ENCODE data around the gene CLK2. TPM values are rescaled to one million over a fixed set of nuclear protein-coding genes. Genes with fewer than 3 reads are reported as not detected.
A peak's percentile ranks its signal among the peaks of the same experiment; 100 is the strongest.

CLK2 gene
- total and polyA plus RNA-seq, 9 of the 15 experiments (the other 6 are each of a cell fraction or from before 2014, with no cell fraction given): 13.5 to 81.4 (median 39.6) TPM

GRCh38 chr1:155244368-155245162 lies 28.7 kb downstream of the CLK2 start (continued):
- peak; percentile 72 to 97 for TF ChIP-seq AFF1 (IDR thresholded peaks at IDR 0.05; ENCODE audit: low read depth in 1 of 2, partially characterized antibody in 2 of 2)
- no peak for TF ChIP-seq MAFK (IDR thresholded peaks at IDR 0.05; ENCODE audit: low read length)
- peak; percentile 85 for TF ChIP-seq RBM25 (IDR thresholded peaks at IDR 0.05; ENCODE audit: low read depth, low read length, severe bottlenecking)
- no peak; the same call in 1 of the 2 replicates for TF ChIP-seq CEBPZ (IDR thresholded peaks at IDR 0.05; ENCODE audit: borderline replicate concordance, low read depth, low read length)
- TF ChIP-seq XRCC4 (IDR thresholded peaks at IDR 0.05; ENCODE audit: extremely low read depth, insufficient read depth, insufficient read length): no peak
- peak; percentile 93; the same call in 1 of the 2 replicates for TF ChIP-seq THRAP3 (IDR thresholded peaks at IDR 0.05; ENCODE audit: borderline replicate concordance)
- TF ChIP-seq MNT (conservative IDR thresholded peaks at IDR 0.05): peak; percentile 84 to 94
- TF ChIP-seq HDAC1 (IDR thresholded peaks at IDR 0.05): peak; percentile 97 to 100
- peak in 1 of 2 experiments; percentile 91; a peak in 2 of 3 replicates for TF ChIP-seq CBX3 (IDR thresholded peaks at IDR 0.05; ENCODE audit: borderline replicate concordance in 1 of 2, low read length in 2 of 2)
- TF ChIP-seq TCFL5 (CRISPR knock-in tag; conservative IDR thresholded peaks at IDR 0.05): no peak
- peak; percentile 99 for TF ChIP-seq CCAR2 (IDR thresholded peaks at IDR 0.05; ENCODE audit: low read depth, low read length)
- peak; percentile 88 for TF ChIP-seq ETV5 (CRISPR knock-in tag; IDR thresholded peaks at IDR 0.05; ENCODE audit: low read depth)
- TF ChIP-seq POLR2AphosphoS2 (IDR thresholded peaks at IDR 0.05; ENCODE audit: low read length): no peak
